SK-N-SH (cell line): ENCODE results near the gene RNF223.

Experiments
- TF ChIP-seq, protein P1 (sequence below): IDR thresholded peaks from 2 replicates; pipeline ENCODE4; 2012
- TF ChIP-seq, protein P2 (sequence below): fragments of 200-600 bp; sonication (generic); IDR thresholded peaks from 2 replicates; pipeline ENCODE4 v1.6.1; 2017; ENCODE audit warnings: antibody characterized with exemption, mild to moderate bottlenecking, moderate library complexity
- TF ChIP-seq, protein P3 (sequence below): fragments of 150-350 bp; IDR thresholded peaks from 2 replicates; pipeline ENCODE4 v1.6.1; 2017; ENCODE audit warnings: antibody characterized with exemption, low read length, low read depth, borderline replicate concordance

DNA sequence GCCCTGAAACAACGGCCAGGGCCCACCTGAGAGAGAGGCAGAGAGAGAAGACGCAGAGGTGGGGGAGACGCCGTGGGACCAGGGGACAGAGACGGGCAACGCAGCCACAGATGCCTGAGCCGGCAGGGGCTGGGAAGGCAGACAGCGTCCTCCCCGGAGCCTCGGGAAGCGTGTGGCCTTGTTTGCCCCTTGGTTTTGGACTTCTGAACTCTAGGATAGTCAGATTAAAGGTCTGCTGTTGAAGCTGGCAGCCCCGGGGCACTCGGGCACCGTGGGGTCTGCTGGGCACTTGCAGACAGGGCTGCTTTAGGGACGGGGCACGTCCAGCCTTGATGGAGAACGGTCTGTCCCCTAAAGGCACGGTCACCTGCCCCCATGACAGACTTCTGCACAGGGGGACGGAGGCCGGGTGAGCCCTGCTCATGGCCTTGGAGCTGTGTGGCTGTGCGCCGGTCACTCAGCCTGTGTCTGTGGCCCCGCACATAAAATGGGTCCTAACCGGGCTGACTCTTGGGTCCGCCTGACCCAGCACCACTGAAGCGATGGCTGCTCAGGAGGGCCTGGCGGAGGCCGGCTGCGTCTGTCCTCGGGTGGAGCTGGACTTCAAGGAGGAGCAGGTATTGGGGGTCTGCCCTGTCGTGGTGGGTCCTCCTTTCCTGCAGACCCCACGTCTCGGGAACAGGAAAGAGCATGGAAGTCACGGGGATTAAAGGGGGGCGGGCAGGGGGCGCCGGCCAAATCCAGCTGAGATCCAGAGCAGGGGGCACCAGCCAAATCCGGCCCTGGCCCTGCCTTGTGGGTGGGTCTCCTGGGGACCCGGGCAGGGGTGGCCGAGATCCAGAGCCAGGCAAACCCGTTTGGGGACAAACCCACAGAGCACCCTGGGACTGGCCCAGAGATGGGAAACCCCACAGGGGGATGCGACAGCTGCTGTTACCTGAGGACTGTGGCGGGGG lies 9.6 kb upstream of the RNF223 start:
- TF ChIP-seq, protein P1, sequence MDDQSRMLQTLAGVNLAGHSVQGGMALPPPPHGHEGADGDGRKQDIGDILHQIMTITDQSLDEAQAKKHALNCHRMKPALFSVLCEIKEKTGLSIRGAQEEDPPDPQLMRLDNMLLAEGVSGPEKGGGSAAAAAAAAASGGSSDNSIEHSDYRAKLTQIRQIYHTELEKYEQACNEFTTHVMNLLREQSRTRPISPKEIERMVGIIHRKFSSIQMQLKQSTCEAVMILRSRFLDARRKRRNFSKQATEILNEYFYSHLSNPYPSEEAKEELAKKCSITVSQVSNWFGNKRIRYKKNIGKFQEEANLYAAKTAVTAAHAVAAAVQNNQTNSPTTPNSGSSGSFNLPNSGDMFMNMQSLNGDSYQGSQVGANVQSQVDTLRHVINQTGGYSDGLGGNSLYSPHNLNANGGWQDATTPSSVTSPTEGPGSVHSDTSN, result no peak
- TF ChIP-seq, protein P2, sequence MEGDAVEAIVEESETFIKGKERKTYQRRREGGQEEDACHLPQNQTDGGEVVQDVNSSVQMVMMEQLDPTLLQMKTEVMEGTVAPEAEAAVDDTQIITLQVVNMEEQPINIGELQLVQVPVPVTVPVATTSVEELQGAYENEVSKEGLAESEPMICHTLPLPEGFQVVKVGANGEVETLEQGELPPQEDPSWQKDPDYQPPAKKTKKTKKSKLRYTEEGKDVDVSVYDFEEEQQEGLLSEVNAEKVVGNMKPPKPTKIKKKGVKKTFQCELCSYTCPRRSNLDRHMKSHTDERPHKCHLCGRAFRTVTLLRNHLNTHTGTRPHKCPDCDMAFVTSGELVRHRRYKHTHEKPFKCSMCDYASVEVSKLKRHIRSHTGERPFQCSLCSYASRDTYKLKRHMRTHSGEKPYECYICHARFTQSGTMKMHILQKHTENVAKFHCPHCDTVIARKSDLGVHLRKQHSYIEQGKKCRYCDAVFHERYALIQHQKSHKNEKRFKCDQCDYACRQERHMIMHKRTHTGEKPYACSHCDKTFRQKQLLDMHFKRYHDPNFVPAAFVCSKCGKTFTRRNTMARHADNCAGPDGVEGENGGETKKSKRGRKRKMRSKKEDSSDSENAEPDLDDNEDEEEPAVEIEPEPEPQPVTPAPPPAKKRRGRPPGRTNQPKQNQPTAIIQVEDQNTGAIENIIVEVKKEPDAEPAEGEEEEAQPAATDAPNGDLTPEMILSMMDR, result no peak
- TF ChIP-seq, protein P3, sequence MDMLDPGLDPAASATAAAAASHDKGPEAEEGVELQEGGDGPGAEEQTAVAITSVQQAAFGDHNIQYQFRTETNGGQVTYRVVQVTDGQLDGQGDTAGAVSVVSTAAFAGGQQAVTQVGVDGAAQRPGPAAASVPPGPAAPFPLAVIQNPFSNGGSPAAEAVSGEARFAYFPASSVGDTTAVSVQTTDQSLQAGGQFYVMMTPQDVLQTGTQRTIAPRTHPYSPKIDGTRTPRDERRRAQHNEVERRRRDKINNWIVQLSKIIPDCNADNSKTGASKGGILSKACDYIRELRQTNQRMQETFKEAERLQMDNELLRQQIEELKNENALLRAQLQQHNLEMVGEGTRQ, result no peak
